Heart right ventricle (tissue), 16 donors: ENCODE data around the gene HACE1. TPM values are rescaled to one million over a fixed set of nuclear protein-coding genes. Genes with fewer than 3 reads are reported as not detected.

Experiments
- ATAC-seq, 8 donors: fragments of 200-7000 bp; cut with Tn5 transposase; one replicate each; pipeline ENCODE4 v1.9.1; 2020; ENCODE audit warnings: mild to moderate bottlenecking in 8 of 8, moderate library complexity in 8 of 8, moderate number of reproducible peaks in 1 of 8
- DNase-seq, 2 donors: peaks; one replicate each; pipeline ENCODE4 v3.0.0-alpha.2; 2020
- H3K27ac ChIP-seq, 10 donors: fragments of 200-600 bp; sonication (generic) in 2 of 10; one replicate each; pipeline versions ENCODE4 v1.5.0 to v1.8.0; 2020 to 2022; ENCODE audit warnings: mild to moderate bottlenecking in 3 of 10
- H3K27me3 ChIP-seq, 7 donors: fragments of 200-600 bp; one replicate each; pipeline ENCODE4 v1.8.0; 2021 to 2022; ENCODE audit warnings: mild to moderate bottlenecking in 2 of 7
- H3K36me3 ChIP-seq, 9 donors: fragments of 200-600 bp; sonication (generic) in 1 of 9; one replicate each; pipeline versions ENCODE4 v1.5.0 to v1.8.0; 2020 to 2022; ENCODE audit warnings: mild to moderate bottlenecking in 2 of 9
- H3K4me1 ChIP-seq, 9 donors: fragments of 200-600 bp; sonication (generic) in 1 of 9; one replicate each; pipeline versions ENCODE4 v1.5.0 to v1.8.0; 2020 to 2022; ENCODE audit warnings: mild to moderate bottlenecking in 4 of 9
- H3K4me3 ChIP-seq, 10 donors: fragments of 200-600 bp; sonication (generic) in 2 of 10; one replicate each; pipeline versions ENCODE4 v1.5.0 to v1.8.0; 2020 to 2022; ENCODE audit warnings: mild to moderate bottlenecking in 7 of 10, moderate library complexity in 2 of 10
- H3K9me3 ChIP-seq, 11 donors: fragments of 200-600 bp in 10 of 11; sonication (generic) in 2 of 11; one replicate each; pipeline versions ENCODE4 v1.5.0 to v1.8.0; 2013 to 2022; ENCODE audit warnings: mild to moderate bottlenecking in 2 of 11, control low read depth in 1 of 11, moderate library complexity in 1 of 11
- WGBS, 2 donors: extraction: QIAGEN DNeasy Blood & Tissue Kit; methylation state at CpG; one replicate each; pipeline ENCODE4 v1.1.7; 2013; ENCODE audit warnings: inconsistent platforms in 1 of 2; 5-methylcytosine and 5-hydroxymethylcytosine counted together
- intact Hi-C, 10 donors: fragments of 100-400 bp; cut with DNase I; formaldehyde crosslinking; loops; one replicate each; pipeline versions ENCODE4 v1.11.1 to v1.14.2; 2022
- polyA plus RNA-seq, 2 donors: library from polyadenylated mRNA; stranded (reverse); fragments of 200-250 nt; gene quantifications; one replicate each; pipeline ENCODE4 v1.2.3, GENCODE V29; 2013
- total RNA-seq, 10 donors: library from RNA; stranded (reverse); fragmentation: NEBNext Ultra II Directional in 3 of 10; extraction: Animal tissue kit (Norgen Biotek cat#: 25700) in 3 of 10; gene quantifications; one replicate each; pipeline versions ENCODE4 v1.2.1 to v1.2.4, GENCODE V29; 2021 to 2023
- TF ChIP-seq, protein P1 (sequence below), 9 donors: fragments of 200-600 bp; sonication (generic) in 2 of 9; IDR thresholded peaks; one replicate each; pipeline versions ENCODE4 v1.5.0 to v1.8.0; 2021 to 2022; ENCODE audit warnings: antibody characterized with exemption in 9 of 9, mild to moderate bottlenecking in 5 of 9, moderate library complexity in 1 of 9
- donor health status: Arrhythmogenic right ventricular cardiomyopathy.
- donor health status: ischemic (EF 13 %, LVEDD 7.1; RV severe dilation, severe dysfunction).
- donor health status: healthy with polysubstance abuse.
- donor health status: DM: no; HTN: yes; CAD: no.
- donor health status: DM: no; HTN: no; CAD: no.
- donor health status: ischemic (EF 25% LVEDD 6.9; RV normal size, moderate dysfunction).
- donor health status: ischemic (EF 25% LVEDD 5.7; RV mildly dilated, moderate dysfunction).
- donor health status: healthy.
- donor health status: DM: yes; HTN: yes; CAD: no.
- donor health status: Ischemic cardiomyopathy.
- donor health status: ischemic (EF 35%, LVEDD 5.7; RV mildly dilated, moderate dysfunction).
- donor health status: nonischemic (EF 11% LVEDD 7.7; RV severe dilation, severe dysfunction).
- donor health status: DM: yes; HTN: yes; CAD: no.
- donor health status: PGD.
- donor health status: ischemic (EF 29% LVEDD 5.4; RV normal size, mild dysfunction).
- donor health status: nonischemic (EF 23%, LVEDD 6.1; RV moderate dilation, normal function).

HACE1 gene
- total and polyA plus RNA-seq, 12 donors: 3.7 to 9.5 (median 7.1) TPM

DNA sequence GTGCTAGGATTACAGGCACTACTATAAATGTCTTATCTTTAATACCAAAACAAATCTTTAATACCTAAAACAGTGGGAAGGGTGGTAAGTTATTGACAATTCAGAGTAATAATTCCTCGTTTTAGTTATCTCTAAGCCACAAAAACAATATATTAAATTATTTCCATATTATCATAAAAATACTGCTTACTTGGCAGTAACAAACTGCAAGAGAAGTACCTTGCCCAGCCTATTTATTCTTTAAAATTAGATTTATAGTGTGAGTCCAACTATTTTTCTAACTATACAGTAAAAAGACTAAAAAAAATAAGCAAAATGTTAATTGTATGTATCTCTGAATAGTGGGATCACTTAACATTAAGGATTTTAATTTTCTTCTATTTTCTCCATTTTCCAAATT, 123.2 kb downstream of the HACE1 start:
- H3K36me3 ChIP-seq: peaks cover 0 to 21% (median 0%) of the 10 kb centered on the region in 9 donors
- H3K4me1 ChIP-seq: no peaks in the 10 kb centered on the region
- H3K27ac ChIP-seq: no peak overlapping the region
- DNase-seq: no peak
- TF ChIP-seq, protein P1, sequence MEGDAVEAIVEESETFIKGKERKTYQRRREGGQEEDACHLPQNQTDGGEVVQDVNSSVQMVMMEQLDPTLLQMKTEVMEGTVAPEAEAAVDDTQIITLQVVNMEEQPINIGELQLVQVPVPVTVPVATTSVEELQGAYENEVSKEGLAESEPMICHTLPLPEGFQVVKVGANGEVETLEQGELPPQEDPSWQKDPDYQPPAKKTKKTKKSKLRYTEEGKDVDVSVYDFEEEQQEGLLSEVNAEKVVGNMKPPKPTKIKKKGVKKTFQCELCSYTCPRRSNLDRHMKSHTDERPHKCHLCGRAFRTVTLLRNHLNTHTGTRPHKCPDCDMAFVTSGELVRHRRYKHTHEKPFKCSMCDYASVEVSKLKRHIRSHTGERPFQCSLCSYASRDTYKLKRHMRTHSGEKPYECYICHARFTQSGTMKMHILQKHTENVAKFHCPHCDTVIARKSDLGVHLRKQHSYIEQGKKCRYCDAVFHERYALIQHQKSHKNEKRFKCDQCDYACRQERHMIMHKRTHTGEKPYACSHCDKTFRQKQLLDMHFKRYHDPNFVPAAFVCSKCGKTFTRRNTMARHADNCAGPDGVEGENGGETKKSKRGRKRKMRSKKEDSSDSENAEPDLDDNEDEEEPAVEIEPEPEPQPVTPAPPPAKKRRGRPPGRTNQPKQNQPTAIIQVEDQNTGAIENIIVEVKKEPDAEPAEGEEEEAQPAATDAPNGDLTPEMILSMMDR (IDR thresholded peaks at IDR 0.05): no peak
- no peak for ATAC-seq
- H3K27me3 ChIP-seq: no peaks in the 10 kb centered on the region
- 87 to 92% methylated on average over 1 of the region's 1 CpG for WGBS, 2 donors
- H3K9me3 ChIP-seq: peaks cover 0 to 6% (median 0%) of the 10 kb centered on the region in 11 donors
- H3K4me3 ChIP-seq: no peak overlapping the region
- intact Hi-C loops: no loop called here

DNA sequence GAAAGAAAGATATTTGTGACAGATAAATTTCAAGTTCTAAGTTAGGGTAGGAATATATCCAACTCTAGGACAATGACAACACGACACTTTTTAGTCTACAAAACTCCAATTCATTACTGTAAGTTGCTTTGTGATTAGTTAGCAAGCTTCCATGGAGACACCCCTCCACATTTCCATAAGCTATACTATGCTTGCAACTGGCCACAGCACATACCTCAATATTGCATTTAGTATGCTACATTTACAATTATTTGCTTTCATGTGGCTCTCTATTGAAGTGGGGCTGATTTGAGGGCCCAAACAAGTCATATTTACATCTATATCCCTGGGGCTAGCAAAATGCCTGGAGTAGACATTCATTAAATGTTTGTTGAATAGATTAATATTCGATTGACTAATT, 129.3 kb downstream of the HACE1 start:
- no peak for DNase-seq
- peaks cover 0 to 28% (median 4%) of the 10 kb centered on the region in 9 donors for H3K36me3 ChIP-seq
- H3K9me3 ChIP-seq: peaks cover 0 to 8% (median 0%) of the 10 kb centered on the region in 11 donors
- WGBS, 2 donors: 96 to 99% methylated on average over 2 of the region's 2 CpGs
- no peak for ATAC-seq
- intact Hi-C loops: no loop called here
- H3K27me3 ChIP-seq: no peaks in the 10 kb centered on the region
- H3K4me1 ChIP-seq: peaks cover 0 to 7% (median 0%) of the 10 kb centered on the region in 9 donors
- H3K4me3 ChIP-seq: no peak overlapping the region
- TF ChIP-seq, protein P1 (IDR thresholded peaks at IDR 0.05): no peak
- H3K27ac ChIP-seq: no peak overlapping the region

DNA sequence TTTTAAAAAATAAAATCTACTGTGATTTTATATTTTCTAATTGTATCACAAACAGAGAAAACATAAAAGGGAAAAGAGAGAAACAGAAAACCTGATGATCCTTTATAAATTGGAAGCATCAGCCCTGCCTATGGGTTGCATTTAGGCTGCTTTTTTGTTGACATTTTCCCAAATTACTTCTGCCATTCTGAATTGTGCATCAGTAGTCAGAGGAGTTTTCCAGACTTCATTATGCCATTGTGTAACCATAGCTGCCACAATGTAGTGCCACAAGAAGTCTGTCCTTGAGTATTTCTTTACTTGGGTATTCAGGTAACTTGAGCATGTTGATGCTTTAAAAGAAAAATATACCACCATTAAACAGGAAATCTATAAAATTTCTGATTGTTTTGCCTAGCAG, 130.3 kb downstream of the HACE1 start:
- H3K9me3 ChIP-seq: peaks cover 0 to 8% (median 0%) of the 10 kb centered on the region in 11 donors
- H3K4me1 ChIP-seq: peaks cover 0 to 7% (median 0%) of the 10 kb centered on the region in 9 donors
- DNase-seq: no peak
- H3K4me3 ChIP-seq: no peak overlapping the region
- H3K36me3 ChIP-seq: peaks cover 0 to 28% (median 4%) of the 10 kb centered on the region in 9 donors
- intact Hi-C loops: no loop called here
- TF ChIP-seq, protein P1 (IDR thresholded peaks at IDR 0.05): no peak
- no peaks in the 10 kb centered on the region for H3K27me3 ChIP-seq
- no peak overlapping the region for H3K27ac ChIP-seq
- ATAC-seq: no peak

DNA sequence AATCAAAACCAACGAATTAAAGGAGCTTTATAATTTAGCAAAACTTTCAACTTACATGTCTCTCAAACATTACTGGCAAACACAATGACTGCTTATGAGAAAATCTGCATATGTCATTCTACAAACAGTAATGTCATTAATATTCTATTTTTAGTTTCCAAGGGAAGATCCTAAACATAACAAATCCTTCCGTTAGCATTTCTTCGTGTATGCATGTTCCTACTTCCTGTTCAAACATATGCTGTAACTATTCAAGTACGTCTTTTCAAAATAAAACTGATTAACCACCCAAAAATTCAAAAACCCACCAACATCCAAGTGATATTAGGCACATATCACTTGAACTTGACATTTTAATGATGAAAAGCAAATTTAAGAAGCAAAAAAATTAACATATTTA, 131.3 kb downstream of the HACE1 start:
- Histone ChIP-seq H3K4me1 (peaks cover 0 to 7% (median 0%) of the 10 kb centered on the region in 9 donors), H3K36me3 (peaks cover 0 to 23% (median 4%) of the 10 kb centered on the region in 9 donors), H3K9me3 (peaks cover 0 to 8% (median 0%) of the 10 kb centered on the region in 11 donors), H3K4me3 (no peak overlapping the region), H3K27me3 (no peaks in the 10 kb centered on the region), H3K27ac (peak overlapping the region in 3 of 10 donors; percentile 0 to 18 (median 4))
- TF ChIP-seq, protein P1 (IDR thresholded peaks at IDR 0.05): no peak
- no peak for ATAC-seq
- intact Hi-C loops: no loop called here
- DNase-seq: no peak
- WGBS, 2 donors: 38 to 50% methylated on average over 4 of the region's 4 CpGs
